ENCODE data around the gene CARD11. TPM values are rescaled to one million over a fixed set of nuclear protein-coding genes. Genes with fewer than 3 reads are reported as not detected.

CARD11 gene
- total RNA-seq, 4 donors from 2014 or later: 0.96 to 47.5 (median 6.6) TPM

DNA sequence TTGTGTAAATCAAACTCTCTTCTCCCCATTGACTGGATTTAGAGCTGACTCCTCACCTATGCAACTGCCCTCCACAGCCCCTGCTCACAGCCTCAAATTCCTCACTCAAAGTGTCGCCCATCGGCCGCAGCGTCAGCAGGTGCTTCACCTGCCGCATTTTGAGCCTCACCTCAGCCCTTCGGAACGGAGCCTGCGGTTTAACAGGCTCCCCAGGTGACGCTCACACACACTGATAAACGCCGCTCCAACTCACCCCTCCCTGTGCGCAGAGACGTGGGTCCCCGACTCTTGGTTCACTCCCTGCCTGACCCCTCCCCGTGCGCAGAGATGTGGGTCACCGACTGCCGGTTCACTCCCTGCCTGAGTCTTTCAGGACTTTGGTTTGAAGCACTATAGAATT, 57.1 kb downstream of the CARD11 start:
- Histone ChIP-seq H3K27ac (no peak overlapping the region), H3K27me3 (no peaks in the 10 kb centered on the region), H3K4me1 (no peaks in the 10 kb centered on the region), H3K9me3 (no peaks in the 10 kb centered on the region), H3K4me3 (no peak overlapping the region), H3K36me3 (no peaks in the 10 kb centered on the region)
- intact Hi-C loops (cut with DNase I; ENCODE audit: low total_unique reads): no loop called here
- WGBS, 2 donors (ENCODE audit: low coverage in 1 of 2): 93% methylated on average over 18 of the region's 18 CpGs; no CpG with 5 or more reads in 1 of the 2 donors
- DNase-seq: no peak
- TF ChIP-seq POLR2A (IDR thresholded peaks at IDR 0.05): no peak
- TF ChIP-seq, protein P1, sequence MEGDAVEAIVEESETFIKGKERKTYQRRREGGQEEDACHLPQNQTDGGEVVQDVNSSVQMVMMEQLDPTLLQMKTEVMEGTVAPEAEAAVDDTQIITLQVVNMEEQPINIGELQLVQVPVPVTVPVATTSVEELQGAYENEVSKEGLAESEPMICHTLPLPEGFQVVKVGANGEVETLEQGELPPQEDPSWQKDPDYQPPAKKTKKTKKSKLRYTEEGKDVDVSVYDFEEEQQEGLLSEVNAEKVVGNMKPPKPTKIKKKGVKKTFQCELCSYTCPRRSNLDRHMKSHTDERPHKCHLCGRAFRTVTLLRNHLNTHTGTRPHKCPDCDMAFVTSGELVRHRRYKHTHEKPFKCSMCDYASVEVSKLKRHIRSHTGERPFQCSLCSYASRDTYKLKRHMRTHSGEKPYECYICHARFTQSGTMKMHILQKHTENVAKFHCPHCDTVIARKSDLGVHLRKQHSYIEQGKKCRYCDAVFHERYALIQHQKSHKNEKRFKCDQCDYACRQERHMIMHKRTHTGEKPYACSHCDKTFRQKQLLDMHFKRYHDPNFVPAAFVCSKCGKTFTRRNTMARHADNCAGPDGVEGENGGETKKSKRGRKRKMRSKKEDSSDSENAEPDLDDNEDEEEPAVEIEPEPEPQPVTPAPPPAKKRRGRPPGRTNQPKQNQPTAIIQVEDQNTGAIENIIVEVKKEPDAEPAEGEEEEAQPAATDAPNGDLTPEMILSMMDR (IDR thresholded peaks at IDR 0.05): no peak
- TF ChIP-seq EP300 (IDR thresholded peaks at IDR 0.05; ENCODE audit: low read depth): no peak
- no peak for TF ChIP-seq POLR2AphosphoS5 (IDR thresholded peaks at IDR 0.05)
- in situ Hi-C loops (cut with MboI; ENCODE audit: low pct_ligation_motif_present in 1 of 4, low pct_unique_long_range_greater_than_20kb in 1 of 4, low sequenced_read_pairs in 3 of 4): no loop called here

DNA sequence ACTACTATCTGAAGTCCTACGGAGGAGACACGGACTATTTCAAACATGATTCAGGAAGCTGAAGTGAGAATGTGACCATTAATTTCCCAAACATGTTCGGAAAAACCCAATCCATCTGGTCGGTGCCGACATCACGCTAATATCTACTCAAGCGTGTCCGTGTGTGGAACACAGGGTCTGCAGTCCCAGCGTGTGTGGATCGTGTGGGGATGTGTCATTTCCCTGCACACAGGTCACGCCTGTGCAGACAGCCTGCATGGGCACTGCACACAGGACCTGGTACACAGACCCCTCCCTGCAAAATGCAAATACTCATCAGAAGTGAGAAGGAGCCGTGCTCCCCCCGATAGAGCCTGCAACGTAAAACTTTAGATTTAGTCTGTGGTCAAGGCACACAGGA, 57.8 kb downstream of the CARD11 start:
- WGBS, 2 donors (ENCODE audit: low coverage in 1 of 2): 87% methylated on average over 14 of the region's 14 CpGs; no CpG with 5 or more reads in 1 of the 2 donors
- no peak for DNase-seq
- H3K9me3 ChIP-seq: no peaks in the 10 kb centered on the region

DNA sequence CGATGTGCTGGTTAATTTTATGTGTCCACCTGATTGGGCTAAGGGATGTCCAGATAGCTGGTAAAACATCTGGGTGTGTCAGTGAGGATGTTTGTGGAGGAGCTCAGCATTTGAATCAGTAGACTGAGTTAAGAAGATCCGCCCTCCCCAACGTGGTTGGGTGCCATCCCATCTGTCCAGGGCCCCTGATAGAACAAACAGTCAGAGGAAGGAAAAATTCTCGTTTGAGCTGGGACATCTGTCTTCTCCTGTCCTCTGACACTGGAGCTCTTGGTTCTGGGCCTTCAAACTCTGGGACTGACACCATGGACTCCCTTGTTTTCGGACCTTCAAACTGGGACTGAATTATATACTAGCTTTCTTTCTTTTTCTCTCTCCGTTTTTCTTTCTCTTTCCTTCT, 59.6 kb downstream of the CARD11 start:
- no peak overlapping the region for H3K4me3 ChIP-seq
- H3K9me3 ChIP-seq: no peaks in the 10 kb centered on the region
- TF ChIP-seq EP300 (IDR thresholded peaks at IDR 0.05; ENCODE audit: low read depth) (no peak), POLR2A (IDR thresholded peaks at IDR 0.05) (no peak), POLR2AphosphoS5 (IDR thresholded peaks at IDR 0.05) (no peak)
- TF ChIP-seq, protein P1 (IDR thresholded peaks at IDR 0.05): no peak
- DNase-seq: no peak
- H3K27me3 ChIP-seq: peaks cover 10% of the 10 kb centered on the region
- in situ Hi-C loops (cut with MboI; ENCODE audit: low pct_ligation_motif_present in 1 of 4, low pct_unique_long_range_greater_than_20kb in 1 of 4, low sequenced_read_pairs in 3 of 4) (no loop called here), intact Hi-C loops (cut with DNase I; ENCODE audit: low total_unique reads) (no loop called here)
- WGBS, 2 donors (ENCODE audit: low coverage in 1 of 2): 60 to 69% methylated on average over 3 to 6 of the region's 6 CpGs
- no peaks in the 10 kb centered on the region for H3K36me3 ChIP-seq
- H3K4me1 ChIP-seq: peaks cover 0 to 5% (median 2%) of the 10 kb centered on the region in 4 donors
- H3K27ac ChIP-seq: no peak overlapping the region

More for the DNA sequence above, 57.8 kb downstream of the CARD11 start:
- intact Hi-C loops (cut with DNase I; ENCODE audit: low total_unique reads): no loop called here
- TF ChIP-seq EP300 (IDR thresholded peaks at IDR 0.05; ENCODE audit: low read depth) (no peak), POLR2A (IDR thresholded peaks at IDR 0.05) (no peak), POLR2AphosphoS5 (IDR thresholded peaks at IDR 0.05) (no peak)
- TF ChIP-seq, protein P1 (IDR thresholded peaks at IDR 0.05): no peak
- no peaks in the 10 kb centered on the region for H3K4me1 ChIP-seq
- H3K36me3 ChIP-seq: no peaks in the 10 kb centered on the region
- no peak overlapping the region for H3K27ac ChIP-seq
- H3K27me3 ChIP-seq: no peaks in the 10 kb centered on the region
- no peak overlapping the region for H3K4me3 ChIP-seq
- in situ Hi-C loops (cut with MboI; ENCODE audit: low pct_ligation_motif_present in 1 of 4, low pct_unique_long_range_greater_than_20kb in 1 of 4, low sequenced_read_pairs in 3 of 4): no loop called here

DNA sequence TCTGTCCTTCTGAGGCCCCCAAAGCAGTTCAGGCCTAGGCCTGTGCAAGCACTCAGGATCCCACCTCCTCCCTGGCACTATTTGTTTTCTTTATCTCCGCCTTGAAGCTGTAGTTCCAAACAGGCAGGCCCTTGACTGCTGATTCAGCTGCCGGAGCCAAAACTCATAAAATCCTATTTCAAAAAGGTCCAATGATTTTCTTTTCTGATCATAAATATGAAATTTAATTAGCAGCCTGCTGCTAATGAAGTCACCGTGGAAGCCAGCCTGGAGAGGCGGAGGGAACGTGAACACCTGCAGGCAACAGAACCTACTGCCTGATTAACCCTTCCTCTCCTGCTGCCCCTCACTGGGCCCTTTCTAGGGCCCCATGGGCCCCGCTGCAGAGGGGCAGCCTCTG, 60.1 kb downstream of the CARD11 start:
- no peak for DNase-seq
- TF ChIP-seq POLR2A (IDR thresholded peaks at IDR 0.05) (no peak), POLR2AphosphoS5 (IDR thresholded peaks at IDR 0.05) (no peak), EP300 (IDR thresholded peaks at IDR 0.05; ENCODE audit: low read depth) (no peak)
- in situ Hi-C loops (cut with MboI; ENCODE audit: low pct_ligation_motif_present in 1 of 4, low pct_unique_long_range_greater_than_20kb in 1 of 4, low sequenced_read_pairs in 3 of 4): no loop called here
- Histone ChIP-seq H3K4me1 (peaks cover 0 to 10% (median 3%) of the 10 kb centered on the region in 4 donors), H3K27me3 (peaks cover 15% of the 10 kb centered on the region), H3K27ac (no peak overlapping the region), H3K36me3 (no peaks in the 10 kb centered on the region), H3K9me3 (no peaks in the 10 kb centered on the region), H3K4me3 (no peak overlapping the region)
- WGBS, 2 donors (ENCODE audit: low coverage in 1 of 2): 59% methylated on average over 6 of the region's 6 CpGs; no CpG with 5 or more reads in 1 of the 2 donors
- intact Hi-C loops (cut with DNase I; ENCODE audit: low total_unique reads): no loop called here

DNA sequence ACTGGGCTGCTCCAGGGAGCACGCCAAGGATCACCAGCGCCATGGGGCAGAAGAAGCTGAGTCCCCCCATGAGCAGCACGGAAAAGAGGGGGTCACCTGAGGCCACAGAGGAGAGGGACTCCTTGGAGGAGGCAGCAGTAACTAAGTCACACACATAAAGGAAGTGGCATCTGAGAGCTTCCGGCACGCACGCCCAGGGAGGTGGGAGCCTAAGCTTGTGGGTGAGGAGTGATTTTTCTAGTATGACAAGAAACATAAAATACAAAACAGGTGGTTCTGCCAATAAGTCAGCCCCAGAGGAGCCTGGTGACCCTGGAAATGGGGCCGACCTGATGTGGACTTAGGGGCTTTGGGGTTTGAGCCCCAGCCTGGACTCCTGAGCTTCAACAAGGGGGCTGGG, 60.8 kb downstream of the CARD11 start:
- Histone ChIP-seq H3K9me3 (no peaks in the 10 kb centered on the region), H3K4me1 (peaks cover 0 to 13% (median 3%) of the 10 kb centered on the region in 4 donors), H3K4me3 (no peak overlapping the region), H3K36me3 (no peaks in the 10 kb centered on the region), H3K27ac (no peak overlapping the region), H3K27me3 (peaks cover 20% of the 10 kb centered on the region)
- in situ Hi-C loops (cut with MboI; ENCODE audit: low pct_ligation_motif_present in 1 of 4, low pct_unique_long_range_greater_than_20kb in 1 of 4, low sequenced_read_pairs in 3 of 4): no loop called here
- DNase-seq: no peak
- no peak for TF ChIP-seq EP300 (IDR thresholded peaks at IDR 0.05; ENCODE audit: low read depth)
- TF ChIP-seq POLR2A (IDR thresholded peaks at IDR 0.05): no peak
- TF ChIP-seq, protein P1 (IDR thresholded peaks at IDR 0.05): no peak
- intact Hi-C loops (cut with DNase I; ENCODE audit: low total_unique reads): no loop called here
- 72% methylated on average over 7 of the region's 7 CpGs; no CpG with 5 or more reads in 1 of the 2 donors for WGBS, 2 donors (ENCODE audit: low coverage in 1 of 2)
